Central memory CD4-positive, alpha-beta T cell (primary cell): ENCODE results near the gene PRKCZ.

Experiments
- DNase-seq: peaks from one replicate; pipeline ENCODE4 v3.0.0; 2022

Gene PRKCZ

DNA sequence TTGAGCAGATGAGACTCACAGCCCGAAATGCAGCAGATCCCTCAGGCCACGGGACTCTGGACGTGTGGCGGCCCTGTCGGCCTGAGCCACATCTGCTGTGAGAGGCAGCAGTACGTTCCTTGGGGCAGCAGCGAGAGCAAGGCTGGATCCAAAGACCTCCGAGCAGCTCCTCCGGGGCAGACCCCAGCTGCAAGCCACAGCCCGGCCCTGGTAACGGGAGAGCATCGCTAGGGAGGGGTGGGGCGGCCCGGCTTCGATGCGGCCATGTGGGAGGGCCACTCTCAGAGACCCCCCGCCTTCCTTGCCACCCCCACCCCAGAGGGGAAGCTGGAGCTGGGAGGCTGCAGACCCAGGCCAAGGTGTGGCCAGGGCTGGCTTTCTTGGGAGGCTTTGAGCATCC lies 17.8 kb downstream of the PRKCZ start:
- no peak for DNase-seq

DNA sequence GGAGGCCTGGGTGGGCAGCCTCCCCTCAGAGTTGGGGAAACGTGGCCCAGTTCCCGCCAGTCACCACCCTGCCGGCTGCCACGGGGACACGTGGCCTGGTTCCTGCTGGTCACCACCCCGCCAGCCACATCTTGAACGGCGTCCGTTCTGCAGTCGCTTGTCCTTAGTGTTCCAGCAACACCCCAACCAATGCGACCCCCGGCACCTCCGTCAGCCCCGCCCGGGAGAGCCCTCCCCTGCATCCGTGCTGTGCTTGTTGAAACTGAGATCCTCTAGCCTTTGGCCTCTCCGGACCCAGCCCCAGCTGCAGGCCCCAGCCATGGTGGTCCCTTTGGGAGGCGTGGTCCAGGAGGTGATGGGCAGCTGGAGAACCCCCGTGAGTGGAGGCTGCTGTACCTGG lies 18.7 kb downstream of the PRKCZ start:
- DNase-seq, result no peak

DNA sequence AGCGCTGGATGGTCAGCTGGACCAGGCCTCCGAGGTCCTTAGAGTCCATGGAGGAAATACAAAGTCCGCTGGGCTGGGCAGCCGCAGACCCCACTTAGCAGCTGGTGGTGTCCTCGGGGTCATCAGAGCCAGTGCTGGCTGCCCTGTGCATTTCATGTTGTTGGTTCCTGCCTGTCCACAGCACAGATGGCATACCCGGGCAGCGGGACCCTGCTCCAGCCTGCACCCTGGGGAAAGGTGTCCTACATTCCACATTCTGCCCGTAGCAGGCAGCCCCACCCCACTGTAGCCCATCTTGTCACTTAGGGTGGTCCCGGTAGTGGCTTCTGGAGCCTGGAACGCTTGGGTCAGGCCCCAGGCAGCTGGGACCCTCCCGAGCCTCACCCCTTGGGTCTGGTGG lies 19.8 kb downstream of the PRKCZ start:
- no peak for DNase-seq

DNA sequence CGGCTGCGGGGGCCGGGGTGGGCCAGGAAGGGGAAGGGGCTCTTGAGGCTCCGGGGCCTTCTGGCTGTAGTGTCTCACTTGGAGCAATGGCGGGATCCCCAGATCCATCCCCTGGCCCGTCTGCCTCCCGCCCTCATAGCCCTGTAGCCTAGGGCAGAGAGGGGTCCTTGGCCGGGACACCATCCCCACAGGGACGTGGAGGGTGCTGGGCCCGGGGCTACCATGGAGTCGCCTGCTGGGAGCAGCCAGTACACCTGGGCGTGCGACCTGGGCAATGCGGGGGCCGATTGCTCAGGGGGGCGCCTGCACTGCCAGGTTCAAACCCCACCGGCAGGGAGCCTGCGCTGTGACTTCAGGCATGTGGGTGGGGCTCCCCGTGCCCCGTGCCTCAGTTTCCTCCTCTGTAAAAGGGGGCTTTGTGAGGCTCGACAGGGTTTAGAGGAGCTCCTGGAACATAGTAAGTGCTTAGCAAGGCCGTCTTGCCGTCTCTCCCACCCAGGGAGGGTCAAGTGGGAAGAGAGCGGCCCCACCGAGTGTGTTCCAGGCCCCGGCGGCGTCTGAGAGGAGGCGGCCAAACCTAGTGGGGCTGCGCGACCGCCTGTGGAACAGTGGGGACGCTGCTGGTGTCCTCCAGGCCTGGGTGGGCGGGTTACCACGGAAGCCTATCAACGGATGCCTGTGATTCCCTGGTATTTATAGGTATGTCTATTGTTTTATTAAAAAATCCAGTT lies 20.8 kb downstream of the PRKCZ start:
- no peak for DNase-seq

DNA sequence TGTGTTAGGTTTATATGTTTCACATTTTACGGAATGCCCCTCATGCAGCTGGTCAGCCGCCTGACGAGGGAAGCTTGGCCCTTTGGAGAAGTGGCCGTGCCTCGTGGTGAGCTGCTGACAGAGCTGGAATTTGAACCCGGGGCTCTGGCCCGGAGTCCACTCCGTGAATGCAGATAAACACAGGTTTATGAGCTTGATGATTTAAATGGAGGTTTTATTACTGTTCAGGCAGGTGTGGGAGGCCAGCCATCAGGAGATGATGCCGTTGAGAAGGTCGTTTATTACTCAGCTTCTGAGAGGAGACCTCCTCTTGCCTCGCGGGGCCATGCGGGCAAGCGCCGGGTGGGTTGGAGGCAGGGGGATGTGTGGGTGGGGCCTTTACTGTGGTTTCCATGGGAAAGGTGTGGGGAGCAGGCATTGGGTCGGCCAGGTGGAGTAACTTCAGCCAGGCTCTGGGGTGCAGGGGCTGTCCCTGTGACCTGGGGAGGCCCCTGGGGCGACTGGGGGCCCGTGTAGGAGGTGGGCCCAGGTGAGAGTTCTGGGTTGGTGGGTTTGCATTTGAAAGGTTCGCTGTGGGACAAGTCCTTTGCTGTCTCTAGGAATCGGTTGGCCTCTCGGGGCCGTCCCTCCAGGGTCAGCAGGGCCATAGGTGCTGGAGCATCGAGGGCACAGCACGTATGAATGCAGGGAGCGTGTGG lies 22.0 kb downstream of the PRKCZ start:
- DNase-seq, result no peak

DNA sequence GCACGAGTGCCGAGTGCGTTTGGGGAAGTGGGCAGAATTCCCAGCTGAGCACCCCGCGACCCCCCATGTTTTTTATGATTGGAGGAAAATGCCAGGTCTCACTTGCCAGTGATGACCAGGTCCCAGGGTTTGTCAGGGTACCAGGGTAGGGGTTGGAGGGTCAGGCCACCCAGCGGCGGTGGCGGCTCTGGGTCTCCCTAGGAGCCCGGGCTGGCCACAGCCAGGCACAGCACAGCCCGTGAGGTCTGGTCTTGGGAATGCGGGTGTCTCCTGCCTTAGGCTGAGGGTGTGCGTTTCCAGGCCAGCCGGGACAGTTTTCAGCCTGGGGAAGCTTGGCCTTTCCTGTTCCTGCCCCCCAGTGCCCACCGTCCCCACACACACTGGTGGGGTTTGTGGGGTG lies 22.7 kb downstream of the PRKCZ start:
- no peak for DNase-seq

DNA sequence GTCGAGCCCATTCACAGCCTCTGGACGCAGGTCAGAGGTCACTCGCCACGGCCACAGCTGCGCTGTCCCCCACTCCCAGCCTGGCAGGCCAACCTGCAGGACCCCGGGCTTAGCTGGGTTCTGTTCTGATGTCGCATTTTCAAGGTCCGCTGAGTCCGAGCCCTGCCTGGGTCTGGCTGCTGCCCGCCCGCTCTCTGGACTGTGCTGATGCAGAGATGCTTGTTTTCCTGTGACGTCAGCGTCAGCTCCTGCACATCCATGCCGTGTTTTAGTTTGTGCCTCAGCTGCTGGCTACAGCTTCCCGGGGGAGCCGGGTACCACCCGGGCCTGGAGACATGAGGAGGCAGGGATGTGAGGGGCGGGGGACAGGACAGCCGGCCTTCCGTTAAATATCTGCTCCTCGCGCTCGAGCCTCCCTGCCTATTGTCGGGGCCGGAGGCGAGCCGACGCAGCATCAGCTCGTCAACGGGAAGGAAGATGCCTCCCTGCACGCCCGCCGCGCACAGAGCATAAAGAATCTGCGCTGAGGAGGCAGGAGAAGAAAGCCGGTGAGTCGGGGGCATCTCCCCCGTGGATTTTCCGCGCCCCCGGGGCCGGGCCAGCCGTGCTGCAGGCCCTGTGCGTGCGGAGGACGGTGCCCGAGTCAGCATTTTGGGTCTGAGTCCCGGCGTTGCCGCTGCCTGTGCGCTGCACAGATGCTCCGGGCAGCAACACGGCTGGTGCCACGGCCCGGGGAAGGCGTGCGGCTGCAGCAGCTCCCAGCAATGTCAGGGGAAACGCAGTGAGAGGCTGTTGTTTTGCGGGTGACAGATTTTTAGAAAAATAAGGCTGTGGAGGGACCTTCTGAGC lies 23.4 kb downstream of the PRKCZ start:
- no peak for DNase-seq

DNA sequence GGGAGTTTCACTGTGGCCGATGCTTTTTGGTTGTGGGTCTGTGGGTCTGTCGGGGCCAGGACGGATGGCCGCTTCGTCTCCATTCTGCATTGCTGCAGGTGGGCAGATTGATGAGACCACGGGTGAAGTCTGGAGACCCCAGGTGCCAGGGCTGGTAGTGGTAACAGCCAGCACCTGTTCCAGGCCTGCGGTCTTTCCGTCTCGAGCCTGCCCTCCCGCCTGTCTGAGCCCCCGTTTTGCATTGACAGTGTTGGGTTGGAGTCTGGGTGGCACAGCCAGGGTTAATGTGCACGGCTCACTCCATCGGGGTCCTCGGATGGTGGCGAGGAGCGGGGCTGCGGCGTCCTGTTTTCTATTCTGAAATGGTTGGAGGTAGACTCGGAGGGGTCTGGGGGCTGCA lies 24.2 kb downstream of the PRKCZ start:
- no peak for DNase-seq

DNA sequence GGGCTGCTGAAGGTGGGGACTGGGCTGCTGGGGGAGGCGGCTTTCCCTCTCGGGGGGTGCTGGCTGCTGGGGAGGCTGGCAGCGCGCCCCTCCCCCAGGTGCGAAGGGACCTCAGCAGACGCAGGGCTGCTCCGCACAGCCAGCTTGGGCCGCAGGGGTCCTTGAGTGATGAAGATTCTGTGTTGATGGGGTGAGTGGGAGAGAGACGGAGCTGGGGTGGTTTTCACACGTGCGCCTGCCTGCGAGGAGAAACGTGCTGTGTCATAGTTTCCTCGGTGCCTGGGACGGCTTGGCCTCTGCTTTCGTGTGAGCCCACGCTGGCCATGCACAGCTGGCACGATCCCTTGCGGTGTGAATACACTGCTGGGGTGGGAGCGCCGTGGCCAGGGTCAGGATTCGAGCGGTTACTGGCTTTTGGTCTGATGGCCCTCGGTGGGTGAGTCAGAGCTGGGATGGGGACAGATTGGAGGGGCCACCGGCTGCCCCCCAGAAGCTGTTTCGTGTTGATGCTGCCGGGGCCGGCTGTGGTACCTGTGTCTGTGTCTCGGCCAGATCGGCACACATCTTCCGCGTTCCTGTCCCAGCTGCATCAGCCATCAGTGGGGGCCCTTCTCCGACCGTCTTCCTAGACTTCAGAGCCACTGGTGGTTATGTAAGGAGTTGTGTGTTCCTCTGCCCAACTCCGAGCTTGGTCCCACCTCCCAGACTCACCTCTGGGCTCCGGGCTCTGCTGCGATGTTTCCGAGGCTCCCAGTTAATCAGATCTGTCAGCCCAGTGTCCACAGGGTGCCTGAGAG lies 24.9 kb downstream of the PRKCZ start:
- no peak for DNase-seq

DNA sequence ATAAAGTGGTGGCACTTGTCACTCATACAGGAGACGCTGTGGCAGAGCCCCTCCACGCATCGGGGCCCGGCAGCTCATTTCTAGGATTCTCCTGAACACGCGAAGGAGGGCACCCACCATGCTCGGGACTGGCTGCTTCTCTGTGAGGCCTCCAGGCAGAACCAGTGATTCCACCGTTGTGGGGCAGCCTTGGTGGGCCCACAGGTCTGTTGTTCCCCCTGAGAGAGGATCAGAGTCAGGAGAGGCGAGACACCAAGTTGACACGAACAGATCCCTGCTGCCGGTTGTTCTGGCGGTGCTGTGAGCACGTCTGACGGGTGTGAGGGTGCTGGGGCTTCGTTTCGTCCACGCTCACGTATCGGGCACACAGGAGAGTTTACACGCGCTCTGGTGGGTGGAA lies 26.6 kb downstream of the PRKCZ start:
- no peak for DNase-seq

DNA sequence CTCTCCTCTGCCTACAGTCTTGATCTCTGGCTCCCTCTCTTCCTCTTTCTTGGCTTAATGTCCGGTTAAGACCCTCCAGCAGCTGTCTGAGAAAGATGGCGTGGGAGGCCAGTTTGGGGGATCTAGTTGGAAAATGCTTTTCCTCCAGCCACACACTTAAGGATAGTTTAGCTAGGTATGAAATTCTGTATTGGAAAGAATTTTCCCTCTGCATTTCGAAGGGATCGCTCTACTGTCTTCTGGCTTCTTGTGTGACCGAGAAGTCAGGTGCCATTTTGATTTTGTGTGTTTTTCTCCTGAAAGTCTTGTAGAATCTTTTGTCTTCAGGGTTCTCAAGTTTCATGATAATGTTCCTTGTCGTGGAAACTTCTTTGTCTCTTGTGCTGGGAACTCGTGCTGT lies 28.0 kb downstream of the PRKCZ start:
- DNase-seq, result no peak

DNA sequence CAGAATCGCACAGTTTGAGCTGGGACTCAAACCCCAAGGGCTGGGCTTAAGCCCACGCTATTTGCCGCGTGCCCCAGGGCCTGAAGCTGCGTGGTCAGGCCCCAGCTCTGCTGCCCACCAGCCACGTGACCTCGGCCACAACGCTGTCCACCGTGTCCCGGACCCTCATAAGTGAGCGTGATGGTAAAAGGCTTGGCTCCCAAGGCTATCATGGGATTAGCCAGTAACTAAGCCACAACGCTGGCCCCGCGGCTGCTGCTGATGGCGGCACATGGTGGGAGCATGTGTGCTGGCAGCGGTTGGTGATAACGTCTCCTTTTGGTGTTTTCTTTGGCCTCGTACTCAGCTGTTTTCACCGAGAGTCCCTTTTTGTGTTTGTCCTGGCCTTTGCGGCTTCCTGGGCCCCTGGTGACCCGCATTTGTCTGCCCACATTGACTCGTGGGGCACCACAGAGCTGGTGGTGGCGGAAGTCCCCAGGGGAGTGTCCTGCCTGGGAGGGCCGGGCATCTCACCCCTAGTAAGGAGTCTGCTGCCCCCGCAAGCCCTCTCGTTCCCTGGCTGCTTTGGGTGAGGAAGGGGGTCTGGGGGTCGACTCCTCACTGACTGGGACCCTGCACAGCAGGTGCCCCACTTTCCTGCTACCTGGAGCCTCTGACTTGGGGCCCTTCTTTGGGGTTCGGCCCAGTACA lies 29.3 kb downstream of the PRKCZ start:
- no peak for DNase-seq

DNA sequence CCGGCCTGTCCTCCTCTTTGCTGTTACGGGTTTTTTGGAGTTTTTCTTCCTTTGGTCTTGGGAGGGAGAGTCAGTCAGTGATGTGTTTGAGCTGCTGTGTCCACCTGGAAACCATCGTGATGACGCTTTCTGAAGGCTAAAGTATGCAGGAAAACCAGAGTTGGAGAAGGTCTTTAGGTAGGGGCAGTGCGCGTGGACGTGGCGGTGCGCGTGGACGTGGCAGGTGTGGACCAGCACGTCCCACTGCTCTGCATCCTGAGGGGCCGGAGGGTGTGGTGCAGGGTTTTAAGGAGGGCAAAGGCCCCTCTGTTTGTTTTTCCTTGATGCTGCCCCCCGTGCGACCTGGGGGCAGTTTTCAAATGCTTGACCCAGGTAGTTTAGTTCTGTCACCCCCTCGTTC lies 29.9 kb downstream of the PRKCZ start:
- DNase-seq, result no peak

DNA sequence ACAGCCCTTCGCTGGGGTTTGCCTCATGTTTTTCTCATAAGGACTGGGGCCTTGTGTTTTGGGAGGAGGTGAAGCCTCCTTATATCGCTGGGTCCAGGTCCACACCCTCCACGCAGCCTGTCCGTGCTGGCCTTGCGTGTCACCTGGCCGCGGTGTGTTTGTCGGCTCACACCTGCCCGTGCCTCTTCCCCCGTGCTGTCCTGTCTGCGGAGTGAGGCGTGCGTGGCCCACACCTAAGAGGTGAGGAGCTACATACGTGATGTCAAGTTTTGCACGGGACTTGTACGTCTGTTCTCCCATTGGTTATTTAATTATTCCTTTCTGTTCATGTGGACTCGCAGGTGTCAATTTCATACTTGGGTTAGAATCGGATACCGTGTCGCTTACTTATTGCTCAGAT lies 30.7 kb downstream of the PRKCZ start:
- DNase-seq, result no peak

DNA sequence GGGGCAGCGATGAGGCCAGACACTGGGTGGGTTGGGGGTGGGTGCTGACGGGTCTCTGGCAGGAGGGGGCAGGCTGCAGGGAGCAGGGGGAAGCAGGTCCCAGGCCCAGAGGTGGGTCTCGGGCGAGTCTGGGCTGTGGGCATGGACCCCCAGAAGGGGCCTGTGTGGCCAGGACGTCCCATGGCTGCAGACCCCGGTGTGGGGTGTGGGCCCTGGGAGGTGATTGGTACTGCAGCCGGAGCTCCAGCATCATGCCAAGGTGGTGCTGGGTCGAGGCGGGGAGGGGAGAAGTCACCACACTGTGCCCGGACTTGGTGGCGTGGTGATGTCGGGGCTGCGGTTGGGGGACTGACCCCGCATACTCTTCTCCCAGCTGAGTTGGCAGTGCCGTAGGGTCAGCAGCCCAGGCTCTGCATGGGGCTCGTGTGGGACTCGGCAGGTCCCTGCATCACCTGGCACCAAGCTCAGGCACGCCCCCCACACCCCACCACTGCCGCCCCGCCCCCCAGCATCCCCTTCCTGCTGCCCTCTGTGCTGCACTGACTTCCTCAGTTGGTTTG lies 31.2 kb downstream of the PRKCZ start:
- no peak for DNase-seq

DNA sequence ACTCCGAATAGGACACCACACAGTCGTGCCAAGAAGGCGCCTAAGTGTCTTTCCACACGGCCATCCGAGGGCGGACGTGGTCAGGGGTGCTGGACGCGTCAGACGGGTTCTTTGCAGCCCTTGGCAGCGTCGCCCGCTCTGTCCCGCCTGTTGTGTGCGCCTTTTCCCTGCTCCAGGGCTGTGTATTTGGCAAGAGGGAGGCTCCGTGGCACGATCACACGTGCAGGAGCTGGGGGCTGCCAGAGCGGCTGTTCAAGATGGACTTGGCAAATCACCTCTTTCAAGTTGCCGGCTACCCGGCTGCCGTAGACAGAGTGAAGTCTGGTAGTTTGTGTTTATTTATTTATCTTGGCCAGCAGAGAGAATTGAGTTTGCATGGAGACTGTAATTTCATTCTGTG lies 31.9 kb downstream of the PRKCZ start:
- no peak for DNase-seq

DNA sequence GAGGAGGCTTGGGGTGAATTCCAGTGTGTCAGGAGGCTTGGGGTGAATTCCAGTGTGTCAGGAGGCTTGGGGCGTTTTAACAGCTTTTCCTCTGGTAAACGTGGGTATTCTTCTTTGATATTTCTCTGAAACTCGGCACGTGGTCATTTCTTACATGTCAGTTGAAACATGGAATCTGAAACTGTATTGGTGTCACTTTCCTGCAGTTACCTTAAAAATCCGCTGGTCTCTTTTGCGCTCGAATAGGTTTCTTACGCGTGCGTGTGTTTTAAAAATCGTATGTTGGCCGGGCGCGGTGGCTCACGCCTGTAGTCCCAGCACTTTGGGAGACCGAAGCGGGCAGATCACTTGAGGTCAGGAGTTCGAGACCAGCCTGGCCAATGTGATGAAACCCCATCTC lies 33.5 kb downstream of the PRKCZ start:
- no peak for DNase-seq

DNA sequence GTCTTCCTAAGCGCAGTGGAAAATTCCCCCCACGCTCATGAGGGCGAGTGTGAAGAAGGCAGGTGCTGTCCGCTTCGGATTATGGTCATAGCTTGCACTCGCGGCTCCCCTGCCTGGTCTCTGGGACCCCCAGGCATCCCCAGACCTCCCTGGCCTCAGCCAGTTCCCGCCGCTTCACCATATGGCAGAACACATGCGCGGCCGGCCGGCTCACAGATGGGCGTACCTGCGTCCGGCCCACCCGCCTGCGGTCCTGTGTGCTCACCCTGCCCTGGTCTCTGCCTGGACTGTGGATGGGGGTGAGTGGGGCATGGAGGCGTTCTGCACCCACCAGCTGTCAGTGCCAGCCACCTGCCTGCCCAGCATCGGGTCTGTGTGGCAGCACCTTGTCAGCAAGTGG lies 34.1 kb downstream of the PRKCZ start:
- no peak for DNase-seq

DNA sequence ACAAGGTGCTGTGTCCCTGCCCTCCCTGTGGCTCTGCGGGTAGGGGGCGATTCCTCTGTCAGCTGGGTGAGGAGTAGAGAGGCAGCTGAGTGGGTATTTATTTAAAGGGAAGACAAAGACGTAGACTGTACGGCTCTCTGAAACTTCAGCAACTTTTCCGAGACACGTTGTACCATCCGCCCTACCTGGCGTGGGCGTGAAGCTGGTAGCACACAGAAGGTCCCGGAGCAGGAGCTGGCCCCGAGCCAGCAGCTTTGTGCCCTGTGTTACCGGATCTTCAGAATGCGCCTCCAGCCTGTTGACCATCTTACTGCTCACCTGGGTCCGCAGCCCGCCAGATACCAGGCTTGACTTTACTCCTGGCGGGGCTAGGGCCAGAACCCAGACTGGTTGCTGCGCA lies 34.9 kb downstream of the PRKCZ start:
- DNase-seq, result no peak

DNA sequence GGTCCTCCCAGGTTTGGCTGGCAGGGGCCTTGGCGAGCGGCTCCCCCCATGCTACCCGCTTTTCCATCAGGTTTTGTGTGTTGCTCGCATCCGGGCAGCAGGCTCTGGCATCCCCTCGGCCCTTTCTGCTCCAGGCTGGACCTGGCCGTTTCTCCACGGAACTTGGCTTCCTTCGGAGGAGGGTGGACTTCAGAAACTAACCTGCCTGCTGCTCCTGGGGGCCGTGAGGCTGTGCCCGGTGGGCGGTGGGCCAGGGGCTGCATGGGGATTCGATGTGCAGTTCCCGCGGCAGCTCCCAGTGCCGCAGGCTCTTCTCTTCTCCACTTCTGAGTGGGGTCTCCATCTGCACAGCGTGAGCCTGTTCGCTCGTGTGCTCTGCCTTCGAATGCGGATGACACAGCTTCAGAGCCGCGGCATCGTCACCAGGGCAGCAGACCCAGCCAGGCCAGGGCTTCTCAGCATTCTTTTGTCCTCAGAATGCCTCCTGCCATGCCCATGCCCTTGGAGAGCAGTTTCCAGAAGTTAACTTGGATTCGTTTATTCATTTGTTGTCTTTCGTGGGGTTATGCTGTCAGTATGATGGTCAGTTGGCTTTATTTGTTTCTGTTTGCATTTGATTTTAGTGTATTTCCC lies 36.4 kb downstream of the PRKCZ start:
- no peak for DNase-seq

DNA sequence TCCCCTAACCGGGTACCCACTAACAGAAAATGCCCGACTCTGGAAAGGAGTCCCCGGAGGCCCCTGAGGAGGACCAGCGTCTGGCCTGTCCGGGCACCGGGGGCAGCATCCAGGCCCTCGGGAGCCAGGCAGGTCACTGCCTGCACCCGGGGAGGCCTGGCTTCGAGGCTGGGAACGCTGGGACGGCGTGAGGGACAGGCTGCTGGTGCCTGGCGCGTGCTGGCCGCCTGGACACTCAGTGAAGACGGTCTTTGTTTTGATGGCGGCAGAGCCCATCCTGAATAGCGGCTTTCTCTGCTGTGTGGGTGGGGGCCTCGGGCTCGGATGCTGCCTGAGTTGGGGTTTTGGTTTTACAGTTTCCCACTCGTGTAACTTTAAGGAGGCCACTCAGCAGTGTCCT lies 37.6 kb downstream of the PRKCZ start:
- no peak for DNase-seq

DNA sequence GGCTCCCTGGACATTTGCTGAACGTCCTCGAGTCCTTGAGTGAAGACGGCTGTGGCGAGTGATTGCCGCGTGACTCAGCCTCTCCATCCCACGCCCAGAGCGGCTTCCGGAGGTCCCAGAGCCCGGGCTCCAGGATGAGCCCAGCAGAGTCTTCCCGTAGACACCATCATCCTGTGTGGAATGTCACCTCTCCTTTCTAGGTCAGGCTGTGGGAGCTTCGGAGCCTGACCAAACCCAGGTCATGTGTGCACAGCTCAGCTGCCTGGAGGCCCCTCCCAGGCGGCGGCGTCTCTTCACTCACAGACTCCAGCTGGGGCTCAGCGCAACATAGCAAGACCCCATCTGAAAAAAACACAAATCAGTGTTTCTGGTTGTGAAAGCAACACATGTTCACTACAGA lies 38.2 kb downstream of the PRKCZ start:
- DNase-seq, result no peak
